Measurements from ENCODE around the gene CUBN. TPM values are rescaled to one million over a fixed set of nuclear protein-coding genes. Genes with fewer than 3 reads are reported as not detected.

Gene CUBN
- total RNA-seq, 2 experiments from 2014 or later: 0.25 to 0.43 TPM

DNA sequence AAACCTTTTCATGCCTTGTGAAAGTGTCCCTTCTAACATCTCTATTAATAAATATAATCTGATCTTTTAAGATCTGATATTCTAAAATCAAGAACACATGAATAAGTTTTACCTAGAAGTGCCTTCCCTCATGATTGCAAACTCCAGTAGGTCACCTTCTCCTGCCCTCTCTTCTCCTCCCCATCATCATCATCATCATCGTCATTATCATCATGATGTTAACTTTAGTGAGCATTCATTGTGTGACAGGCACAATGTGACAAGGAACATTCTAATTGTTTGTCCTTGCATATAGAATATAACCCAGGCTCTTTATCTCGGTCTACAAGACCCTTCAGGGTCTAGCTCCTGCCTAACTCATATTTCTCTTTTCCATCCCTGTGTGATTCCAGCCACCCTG is 51.7 kb downstream of the CUBN start:
- intact Hi-C loops (cut with DNase I, micrococcal nuclease): no loop called here
- peaks cover 40% of the 10 kb centered on the region for H3K4me1 Mint-ChIP-seq
- no peak overlapping the region for H3K4me3 Mint-ChIP-seq
- ATAC-seq (no peak), DNase-seq (no peak)
- no peaks in the 10 kb centered on the region for H3K27me3 Mint-ChIP-seq
- CTCF ChIA-PET: interaction anchor here (0.7 kb wide), 1 partner anchor 35 kb away, joined by 3 read pairs; no protein-coding TSS in a partner anchor
- H3K9me3 Mint-ChIP-seq (ENCODE audit: low read depth): no peaks in the 10 kb centered on the region
- peaks cover 7% of the 10 kb centered on the region for H3K36me3 Mint-ChIP-seq (ENCODE audit: low read depth)
- H3K27ac Mint-ChIP-seq: no peak overlapping the region
- POLR2A ChIA-PET: no interaction called here

DNA sequence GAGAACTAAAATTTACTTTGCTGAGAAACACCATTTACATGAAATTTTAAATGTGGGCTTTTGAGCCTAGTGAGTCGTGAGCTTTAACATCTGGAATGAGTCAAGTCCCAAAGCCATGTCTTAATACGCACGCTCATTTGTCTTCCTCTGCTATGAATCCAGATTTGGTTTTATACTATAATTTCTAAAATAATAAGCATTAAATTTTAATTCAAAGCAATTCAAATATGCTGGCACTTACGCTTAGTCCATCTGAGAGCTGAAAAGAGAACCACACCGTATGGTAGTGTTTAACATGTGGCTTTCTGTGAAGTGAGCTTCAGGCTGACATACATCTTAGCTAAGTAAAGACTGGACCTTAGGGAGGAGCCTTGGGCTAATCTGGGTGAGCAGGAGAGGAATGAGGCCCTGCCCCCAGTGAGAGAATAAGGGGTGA is 52.2 kb downstream of the CUBN start:
- Mint-ChIP-seq H3K9me3 (ENCODE audit: low read depth) (no peaks in the 10 kb centered on the region), H3K27ac (no peak overlapping the region), H3K4me1 (peaks cover 40% of the 10 kb centered on the region), H3K36me3 (ENCODE audit: low read depth) (peaks cover 3% of the 10 kb centered on the region), H3K27me3 (no peaks in the 10 kb centered on the region), H3K4me3 (no peak overlapping the region)
- ChIA-PET CTCF (interaction anchor here (0.6 to 1.3 kb wide), 3 partner anchors 13 to 377 kb away, joined by 3 read pairs; partner anchors contain the start of gene ST8SIA6), POLR2A (no interaction called here)
- intact Hi-C loops (cut with DNase I, micrococcal nuclease): no loop called here
- ATAC-seq (no peak), DNase-seq (no peak)

- ATAC-seq (no peak), DNase-seq (no peak)
- intact Hi-C loops (cut with DNase I, micrococcal nuclease): no loop called here
- Mint-ChIP-seq H3K36me3 (ENCODE audit: low read depth) (peaks cover 3% of the 10 kb centered on the region), H3K4me3 (no peak overlapping the region), H3K27ac (no peak overlapping the region), H3K9me3 (ENCODE audit: low read depth) (no peaks in the 10 kb centered on the region), H3K4me1 (peaks cover 40% of the 10 kb centered on the region), H3K27me3 (no peaks in the 10 kb centered on the region)
- CTCF ChIA-PET: interaction anchor here (0.6 to 1.3 kb wide), 3 partner anchors 12 to 378 kb away, joined by 3 read pairs; partner anchors contain the start of gene ST8SIA6
- POLR2A ChIA-PET: no interaction called here
These were observed 52.8 kb downstream of the CUBN start for GRCh38 chr10:17076626-17077345.

GRCh38 chr10:17075533-17076359 is 53.9 kb downstream of the CUBN start:
- Mint-ChIP-seq H3K27me3 (no peaks in the 10 kb centered on the region), H3K36me3 (ENCODE audit: low read depth) (peaks cover 5% of the 10 kb centered on the region), H3K4me1 (peaks cover 40% of the 10 kb centered on the region), H3K4me3 (no peak overlapping the region), H3K27ac (no peak overlapping the region), H3K9me3 (ENCODE audit: low read depth) (no peaks in the 10 kb centered on the region)
- ATAC-seq (no peak), DNase-seq (no peak)
- ChIA-PET POLR2A (no interaction called here), CTCF (interaction anchor here (0.6 to 1.3 kb wide), 2 partner anchors 11 to 1198 kb away, joined by 3 read pairs; no protein-coding TSS in a partner anchor)
- intact Hi-C loops (cut with DNase I, micrococcal nuclease): loop anchor here in 1 of 2 experiments (2.0 kb wide), 1 partner anchor 47 kb away; no protein-coding TSS in a partner anchor

GRCh38 chr10:17074541-17074847 is 55.1 kb downstream of the CUBN start:
- Mint-ChIP-seq H3K4me3 (no peak overlapping the region), H3K9me3 (ENCODE audit: low read depth) (no peaks in the 10 kb centered on the region), H3K4me1 (peaks cover 36% of the 10 kb centered on the region), H3K27ac (no peak overlapping the region), H3K27me3 (no peaks in the 10 kb centered on the region), H3K36me3 (ENCODE audit: low read depth) (peaks cover 7% of the 10 kb centered on the region)
- ChIA-PET POLR2A (no interaction called here), CTCF (no interaction called here)
- ATAC-seq (peak; percentile 78), DNase-seq (no peak)
- intact Hi-C loops (cut with DNase I, micrococcal nuclease): loop anchor here in 1 of 2 experiments (2.0 kb wide), 1 partner anchor 46 kb away; no protein-coding TSS in a partner anchor

- peaks cover 7% of the 10 kb centered on the region for H3K36me3 Mint-ChIP-seq (ENCODE audit: low read depth)
- H3K27ac Mint-ChIP-seq: no peak overlapping the region
- H3K4me3 Mint-ChIP-seq: no peak overlapping the region
- POLR2A ChIA-PET: no interaction called here
- DNase-seq: no peak
- peaks cover 34% of the 10 kb centered on the region for H3K4me1 Mint-ChIP-seq
- no peaks in the 10 kb centered on the region for H3K27me3 Mint-ChIP-seq
- ATAC-seq: peak; percentile 26
- CTCF ChIA-PET: no interaction called here
- intact Hi-C loops (cut with DNase I, micrococcal nuclease): loop anchor here in 1 of 2 experiments (2.0 kb wide), 1 partner anchor 45 kb away; no protein-coding TSS in a partner anchor
- no peaks in the 10 kb centered on the region for H3K9me3 Mint-ChIP-seq (ENCODE audit: low read depth)
These were observed 55.7 kb downstream of the CUBN start for GRCh38 chr10:17073725-17074540.

DNA sequence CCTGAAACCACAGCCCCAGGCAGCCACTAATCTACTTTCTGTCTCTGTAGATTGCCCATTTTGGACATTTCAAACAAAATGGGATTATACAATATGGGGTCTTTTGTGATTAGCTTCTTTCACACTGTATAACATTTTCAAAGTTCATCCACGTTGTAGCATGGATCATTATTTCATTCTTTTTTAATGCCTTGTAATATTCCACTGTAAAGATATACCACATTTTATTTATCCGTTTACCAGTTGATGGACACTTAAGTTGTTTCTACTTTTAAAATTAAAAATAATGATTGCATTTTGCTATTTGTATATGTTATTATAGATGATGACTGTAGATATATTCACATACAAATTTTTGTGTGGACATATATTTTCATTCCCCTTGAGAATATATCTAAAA is 60.7 kb downstream of the CUBN start:
- Mint-ChIP-seq H3K27me3 (no peaks in the 10 kb centered on the region), H3K36me3 (ENCODE audit: low read depth) (peaks cover 3% of the 10 kb centered on the region), H3K4me1 (peaks cover 20% of the 10 kb centered on the region), H3K4me3 (no peak overlapping the region), H3K27ac (no peak overlapping the region), H3K9me3 (ENCODE audit: low read depth) (no peaks in the 10 kb centered on the region)
- POLR2A ChIA-PET: no interaction called here
- no peak for DNase-seq
- intact Hi-C loops (cut with DNase I, micrococcal nuclease): no loop called here
- CTCF ChIA-PET: no interaction called here
- no peak for ATAC-seq

DNA sequence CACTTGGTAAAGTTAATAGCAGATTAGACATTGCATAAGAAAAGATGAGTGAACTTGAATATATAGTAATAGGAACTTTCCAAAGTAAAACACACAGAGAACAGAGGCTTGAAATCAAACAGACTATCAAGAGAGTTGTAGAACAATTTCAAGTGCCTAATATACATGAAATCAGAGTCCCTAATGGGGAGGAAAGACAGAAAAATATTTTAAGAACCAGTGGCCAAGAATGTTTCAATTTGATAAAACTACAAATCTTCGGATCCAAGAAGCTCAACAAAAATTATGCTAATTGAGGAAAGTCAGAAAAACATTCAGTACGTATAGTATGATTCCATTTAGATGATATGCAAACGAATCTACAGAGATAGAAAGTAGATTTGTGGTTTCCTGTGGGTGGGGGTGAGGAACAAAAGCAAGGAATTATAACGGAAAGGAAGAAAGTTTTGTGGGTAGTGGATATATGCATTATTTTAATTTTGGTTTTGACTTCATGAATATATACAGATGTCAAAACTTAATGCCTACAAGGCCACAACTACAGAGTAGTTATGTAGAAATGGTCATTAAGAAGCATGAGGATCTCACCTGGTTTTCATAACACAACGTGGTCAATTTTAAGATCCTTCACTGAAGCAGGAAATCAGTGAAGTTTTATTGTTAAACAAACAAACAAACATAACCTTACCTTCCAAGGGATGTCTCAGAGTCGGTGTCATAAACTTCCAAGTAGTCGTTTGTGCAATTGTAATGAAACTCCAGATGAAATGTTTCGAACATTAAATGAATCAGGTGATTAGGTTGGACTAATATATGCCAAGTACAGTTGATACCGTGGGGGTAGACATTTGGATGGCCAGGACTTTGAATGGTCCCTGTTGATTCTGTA is 62.0 kb downstream of the CUBN start:
- peak overlapping the region; percentile 5 for H3K27ac Mint-ChIP-seq
- intact Hi-C loops (cut with DNase I, micrococcal nuclease): no loop called here
- DNase-seq (no peak), ATAC-seq (peak; percentile 16)
- POLR2A ChIA-PET: no interaction called here
- H3K36me3 Mint-ChIP-seq (ENCODE audit: low read depth): peaks cover 3% of the 10 kb centered on the region
- H3K4me1 Mint-ChIP-seq: peaks cover 27% of the 10 kb centered on the region
- no peaks in the 10 kb centered on the region for H3K27me3 Mint-ChIP-seq
- H3K4me3 Mint-ChIP-seq: no peak overlapping the region
- no peaks in the 10 kb centered on the region for H3K9me3 Mint-ChIP-seq (ENCODE audit: low read depth)
- CTCF ChIA-PET: no interaction called here

- DNase-seq (no peak), ATAC-seq (no peak)
- Mint-ChIP-seq H3K4me1 (peaks cover 33% of the 10 kb centered on the region), H3K36me3 (ENCODE audit: low read depth) (peaks cover 3% of the 10 kb centered on the region), H3K27ac (no peak overlapping the region), H3K27me3 (no peaks in the 10 kb centered on the region), H3K9me3 (ENCODE audit: low read depth) (no peaks in the 10 kb centered on the region), H3K4me3 (no peak overlapping the region)
- intact Hi-C loops (cut with DNase I, micrococcal nuclease): no loop called here
- ChIA-PET CTCF (no interaction called here), POLR2A (no interaction called here)
These were observed 62.8 kb downstream of the CUBN start for GRCh38 chr10:17066807-17067206.

DNA sequence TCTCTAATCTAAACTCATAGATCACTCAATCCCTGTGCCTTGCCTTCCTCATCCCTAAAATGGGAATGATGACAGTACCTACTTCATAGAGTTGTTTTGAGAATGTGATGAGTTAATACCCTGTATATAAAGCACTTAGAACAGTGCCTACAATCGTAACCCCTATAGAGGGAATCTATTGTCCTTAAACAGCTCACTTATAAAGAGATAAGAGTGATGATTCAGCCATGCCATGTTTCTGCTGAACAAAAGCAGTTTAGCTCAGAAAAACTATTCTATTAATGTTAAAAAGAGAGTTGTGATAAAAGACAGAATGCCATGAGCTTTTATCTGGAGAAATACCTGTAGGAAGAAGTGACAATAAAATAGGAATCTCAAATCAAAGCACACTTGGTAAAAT is 63.6 kb downstream of the CUBN start:
- intact Hi-C loops (cut with DNase I, micrococcal nuclease): no loop called here
- DNase-seq (no peak), ATAC-seq (no peak)
- ChIA-PET POLR2A (no interaction called here), CTCF (no interaction called here)
- Mint-ChIP-seq H3K4me3 (no peak overlapping the region), H3K36me3 (ENCODE audit: low read depth) (peaks cover 3% of the 10 kb centered on the region), H3K27ac (no peak overlapping the region), H3K4me1 (peaks cover 41% of the 10 kb centered on the region), H3K27me3 (no peaks in the 10 kb centered on the region), H3K9me3 (ENCODE audit: low read depth) (no peaks in the 10 kb centered on the region)

- H3K36me3 Mint-ChIP-seq (ENCODE audit: low read depth): no peaks in the 10 kb centered on the region
- H3K27me3 Mint-ChIP-seq: no peaks in the 10 kb centered on the region
- ATAC-seq (no peak), DNase-seq (no peak)
- H3K27ac Mint-ChIP-seq: no peak overlapping the region
- H3K4me1 Mint-ChIP-seq: peaks cover 46% of the 10 kb centered on the region
- H3K9me3 Mint-ChIP-seq (ENCODE audit: low read depth): no peaks in the 10 kb centered on the region
- intact Hi-C loops (cut with DNase I, micrococcal nuclease): no loop called here
- no peak overlapping the region for H3K4me3 Mint-ChIP-seq
- POLR2A ChIA-PET: no interaction called here
- CTCF ChIA-PET: interaction anchor here (1.8 kb wide), 1 partner anchor 11 kb away, joined by 3 read pairs; no protein-coding TSS in a partner anchor
These were observed 64.3 kb downstream of the CUBN start for GRCh38 chr10:17065273-17065672.
